GM12878 (cell line): ENCODE data around the gene PIAS1. TPM values are rescaled to one million over a fixed set of nuclear protein-coding genes. Genes with fewer than 3 reads are reported as not detected.

Experiments used
- ATAC-seq: fragments of 200-7000 bp; cut with Tn5 transposase; 3 replicates; pipeline ENCODE4 v1.9.1; 2020; ENCODE audit warnings: mild to moderate bottlenecking, moderate library complexity
- BruUV-seq: library from RNA; stranded (reverse); fragments of 400-500 nt; replicated peaks from 2 replicates; lab custom pipeline; 2021; lab: Mats Ljungman, UMichigan
- CTCF ChIA-PET: fragments of 300-600 bp; sonication (Branson Sonifier 250); formaldehyde crosslinking; extraction: SDS; loops from one replicate; lab custom pipeline; 2021; ENCODE audit warnings: inconsistent platforms; lab: Yijun Ruan, JAX
- POLR2A ChIA-PET: fragments of 350-600 bp; formaldehyde crosslinking; extraction: SDS; loops from one replicate; lab custom pipeline; 2021; ENCODE audit warnings: inconsistent platforms; lab: Charles Lee
- RAD21 ChIA-PET: fragments of 300-600 bp; sonication (Branson Sonifier 250); formaldehyde crosslinking; loops from one replicate; lab custom pipeline; 2023; ENCODE audit warnings: antibody characterized with exemption; ENCODE audit not compliant: unreplicated experiment; lab: Charles Lee
- SMC1A ChIA-PET: fragments of 300-600 bp; sonication (Branson Sonifier 250); formaldehyde crosslinking; loops from one replicate; lab custom pipeline; 2023; ENCODE audit not compliant: unreplicated experiment, uncharacterized antibody; lab: Charles Lee
- DNase-seq: peaks from one replicate; pipeline ENCODE4 v3.0.0-alpha.2; 2011; ENCODE audit warnings: low read depth, low spot score
- FAIRE-seq: peaks from 3 replicates; lab custom pipeline; 2011; peaks lifted over from hg19 to GRCh38; lab: Jason Lieb, UNC
- H2AFZ ChIP-seq: 2 replicates; pipeline ENCODE4 v1.6.0; 2011; ENCODE audit warnings: low read depth, low read length, control low read depth; ENCODE audit not compliant: control insufficient read depth
- H3K27ac ChIP-seq: 2 replicates; pipeline ENCODE4 v1.5.1; 2011; ENCODE audit warnings: control low read depth; ENCODE audit not compliant: control insufficient read depth, insufficient read depth
- H3K27me3 ChIP-seq, 2 experiments: replicated peaks in 1 of 2; 2 replicates each; pipeline versions ENCODE4 v1.6.0 to v1.6.1; 2011; ENCODE audit warnings: low read length in 1 of 2; ENCODE audit not compliant: control insufficient read depth in 2 of 2, insufficient read depth in 2 of 2
- H3K36me3 ChIP-seq, 2 experiments: 2 replicates each; pipeline ENCODE4 v1.5.1; 2011; ENCODE audit warnings: low read length in 1 of 2; ENCODE audit not compliant: control insufficient read depth in 2 of 2, insufficient read depth in 2 of 2
- H3K4me1 ChIP-seq: 2 replicates; pipeline ENCODE4 v1.6.1; 2011; ENCODE audit warnings: mild to moderate bottlenecking, low read length, moderate library complexity, mixed read lengths; ENCODE audit not compliant: control insufficient read depth, insufficient read depth
- H3K4me2 ChIP-seq: 2 replicates; pipeline ENCODE4 v1.6.0; 2011; ENCODE audit warnings: control low read depth; ENCODE audit not compliant: control insufficient read depth, insufficient read depth
- H3K4me3 ChIP-seq: fragments of 200-600 bp; sonication (generic); 2 replicates; pipeline ENCODE4 v1.5.1; 2016
- H3K79me2 ChIP-seq: 2 replicates; pipeline ENCODE4 v1.6.0; 2011; ENCODE audit warnings: low read length; ENCODE audit not compliant: control insufficient read depth, insufficient read depth
- H3K9ac ChIP-seq: 2 replicates; pipeline ENCODE4 v1.8.0; 2011; ENCODE audit warnings: low read length, control low read depth, mixed read lengths; ENCODE audit not compliant: control insufficient read depth, insufficient read depth
- H3K9me3 ChIP-seq: replicated peaks from 3 replicates; pipeline ENCODE4 v1.5.1; 2011; ENCODE audit warnings: mild to moderate bottlenecking, low read length; ENCODE audit not compliant: control insufficient read depth, insufficient read depth
- H4K20me1 ChIP-seq: 2 replicates; pipeline ENCODE4 v1.6.0; 2011; ENCODE audit not compliant: control insufficient read depth, insufficient read depth
- FOS ChIP-seq: IDR thresholded peaks from 3 replicates; pipeline ENCODE4 v1.6.1; 2011; ENCODE audit warnings: borderline replicate concordance; ENCODE audit not compliant: insufficient read length; ENCODE audit errors: extremely low read depth
- MEF2A ChIP-seq: IDR thresholded peaks from 2 replicates; pipeline ENCODE4 v1.6.1; 2011; ENCODE audit warnings: low read depth, mild to moderate bottlenecking, low read length, moderate library complexity; ENCODE audit not compliant: insufficient read depth
- MEF2B ChIP-seq: fragments of 450-650 bp; IDR thresholded peaks from 2 replicates; pipeline ENCODE4 v1.6.1; 2018; ENCODE audit warnings: mild to moderate bottlenecking, moderate library complexity; ENCODE audit not compliant: partially characterized antibody, poor library complexity, severe bottlenecking
- NFXL1 ChIP-seq: fragments of 450-650 bp; IDR thresholded peaks from 2 replicates; pipeline ENCODE4 v1.6.1; 2017; ENCODE audit warnings: antibody characterized with exemption, mild to moderate bottlenecking, borderline replicate concordance
- PAX8 ChIP-seq: fragments of 450-650 bp; IDR thresholded peaks from 2 replicates; pipeline ENCODE4 v1.6.1; 2017; ENCODE audit warnings: mild to moderate bottlenecking, moderate library complexity
- POLR2AphosphoS5 ChIP-seq: IDR thresholded peaks from 2 replicates; pipeline ENCODE4 v1.6.1; 2011; ENCODE audit warnings: mild to moderate bottlenecking, low read length, inconsistent platforms
- SP1 ChIP-seq: IDR thresholded peaks from one replicate; pipeline ENCODE4 v1.6.1; 2011; ENCODE audit warnings: low read depth, low read length
- TAF1 ChIP-seq: IDR thresholded peaks from 2 replicates; pipeline ENCODE4 v1.6.1; 2011; ENCODE audit warnings: mild to moderate bottlenecking, low read depth, low read length, borderline replicate concordance
- TARDBP ChIP-seq: IDR thresholded peaks from 2 replicates; pipeline ENCODE4 v1.6.1; 2016; ENCODE audit warnings: borderline replicate concordance
- YBX1 ChIP-seq: fragments of 450-650 bp; IDR thresholded peaks from 2 replicates; pipeline ENCODE4 v1.6.1; 2016; ENCODE audit warnings: antibody characterized with exemption
- ZNF24 ChIP-seq: fragments of 450-650 bp; IDR thresholded peaks from 2 replicates; pipeline ENCODE4 v1.6.1; 2017; ENCODE audit warnings: antibody characterized with exemption, mild to moderate bottlenecking
- WGBS: methylation state at CpG from one replicate; pipeline ENCODE4 v1.1.6; 2016; ENCODE audit warnings: low lambda C conversion rate; ENCODE audit not compliant: insufficient replicate concordance, insufficient coverage; ENCODE audit errors: missing lambda C conversion rate; 5-methylcytosine and 5-hydroxymethylcytosine counted together
- in situ Hi-C: fragments of 300-500 bp; cut with MboI; formaldehyde crosslinking; loops from 9 replicates; pipeline ENCODE4 v1.14.3; 2018; ENCODE audit warnings: mixed read lengths
- intact Hi-C: fragments of 100-400 bp; cut with micrococcal nuclease; formaldehyde crosslinking; loops from one replicate; pipeline ENCODE4 v1.14.2; 2022; ENCODE audit not compliant: unreplicated experiment
- polyA plus RNA-seq, 11 experiments: library from polyadenylated mRNA; depleted of rRNA in 4 of 11; unstranded in 6 of 11; stranded (reverse) in 5 of 11; fragments of >200 nt; fragmentation: Nextera tagmentation in 4 of 11; fragmentation: Illumina TruSeq in 1 of 11; extraction: Ambion mirVana in 4 of 11; extraction: Trizol in 1 of 11; gene quantifications; 1 replicate in 1 of 11; 2 replicates in 10 of 11; pipeline versions ENCODE4 v1.2.1 to v1.2.3, GENCODE V29; 2011 to 2016; ENCODE audit warnings: inconsistent platforms in 2 of 11, missing spikeins in 2 of 11, low read depth in 1 of 11
- total RNA-seq, 4 experiments: library from RNA; depleted of rRNA in 3 of 4; stranded (reverse); fragments of >200 nt in 3 of 4; fragmentation: Illumina TruSeq in 1 of 4; extraction: Trizol in 1 of 4; gene quantifications; 2 replicates each; pipeline versions ENCODE4 v1.2.1 to v1.2.3, GENCODE V29; 2013 to 2021
- TF ChIP-seq, protein P1 (sequence below): IDR thresholded peaks from 2 replicates; pipeline ENCODE4 v1.6.1; 2011; ENCODE audit warnings: mild to moderate bottlenecking, low read depth, low read length, moderate library complexity; ENCODE audit not compliant: insufficient replicate concordance

PIAS1 gene
- total and polyA plus RNA-seq, 10 of the 15 experiments (the other 5 are each of a cell fraction or from before 2014, with no cell fraction given), result 20.2 to 96.3 (median 37.0) TPM

GRCh38 chr15:68184616-68185480 lies 130.7 kb downstream of the PIAS1 start (continued):
- TF ChIP-seq MEF2B (no peak), MEF2A (no peak), TAF1 (no peak), POLR2AphosphoS5 (no peak)
- TF ChIP-seq, protein P1, sequence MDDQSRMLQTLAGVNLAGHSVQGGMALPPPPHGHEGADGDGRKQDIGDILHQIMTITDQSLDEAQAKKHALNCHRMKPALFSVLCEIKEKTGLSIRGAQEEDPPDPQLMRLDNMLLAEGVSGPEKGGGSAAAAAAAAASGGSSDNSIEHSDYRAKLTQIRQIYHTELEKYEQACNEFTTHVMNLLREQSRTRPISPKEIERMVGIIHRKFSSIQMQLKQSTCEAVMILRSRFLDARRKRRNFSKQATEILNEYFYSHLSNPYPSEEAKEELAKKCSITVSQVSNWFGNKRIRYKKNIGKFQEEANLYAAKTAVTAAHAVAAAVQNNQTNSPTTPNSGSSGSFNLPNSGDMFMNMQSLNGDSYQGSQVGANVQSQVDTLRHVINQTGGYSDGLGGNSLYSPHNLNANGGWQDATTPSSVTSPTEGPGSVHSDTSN, result no peak

DNA sequence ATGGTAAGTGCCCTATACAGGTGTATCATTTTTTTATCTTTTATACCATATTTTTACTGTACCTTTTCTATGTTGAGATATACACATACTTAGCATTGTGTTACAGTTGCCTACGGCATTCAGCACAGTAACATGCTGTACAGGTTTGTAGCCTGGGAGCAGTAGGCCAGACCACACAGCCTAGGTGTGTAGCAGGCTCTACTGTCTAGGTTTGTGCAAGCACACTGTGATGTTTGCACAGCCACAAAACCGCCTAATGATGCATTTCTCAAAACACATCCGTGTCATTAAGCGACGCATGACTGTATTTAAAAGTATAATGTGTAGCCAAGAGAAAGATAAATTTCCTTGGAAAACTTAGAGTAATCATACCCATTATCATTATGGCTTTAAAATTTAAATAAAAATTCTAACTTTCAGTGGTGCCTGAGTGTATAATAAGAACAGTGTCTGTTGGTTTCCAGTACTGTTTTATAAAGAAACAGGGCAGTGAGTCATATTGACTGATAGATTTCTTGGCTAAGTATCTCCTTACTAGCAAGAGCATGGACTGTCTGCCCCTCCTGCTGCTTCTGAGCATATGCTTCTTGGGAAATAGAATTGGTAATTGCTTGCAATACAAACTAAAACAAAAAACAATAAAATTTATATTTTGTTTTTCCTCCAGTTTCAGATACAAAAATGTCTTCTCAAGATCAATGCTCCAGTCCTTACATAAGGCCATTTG lies 132.7 kb downstream of the PIAS1 start:
- H2AFZ ChIP-seq, result no peak overlapping the region
- intact Hi-C loops, result no loop called here
- TF ChIP-seq ZNF24 (no peak), YBX1 (no peak), SP1 (no peak), FOS (no peak), NFXL1 (no peak), TARDBP (no peak), PAX8 (no peak)
- TF ChIP-seq, all 136 proteins: peak for 0
- 84% methylated on average over 5 of the region's 5 CpGs for WGBS
- ChIA-PET RAD21 (no interaction called here), POLR2A (no interaction called here), CTCF (no interaction called here), SMC1A (interaction anchor here (1.4 to 1.6 kb wide), 2 partner anchors 9 to 12 kb away, joined by 3 to 4 read pairs; no protein-coding TSS in a partner anchor)
- H3K9me3 ChIP-seq, result no peaks in the 10 kb centered on the region
- H3K4me3 ChIP-seq, result no peak overlapping the region
- no peak overlapping the region for H3K27ac ChIP-seq
- H3K36me3 ChIP-seq, result peaks cover 7 to 29% of the 10 kb centered on the region in 2 experiments
- H3K4me2 ChIP-seq, result no peak overlapping the region
- no peak overlapping the region for H3K9ac ChIP-seq
- ATAC-seq (no peak), FAIRE-seq (no peak), DNase-seq (no peak)
- no TSS peak for BruUV-seq
- no peaks in the 10 kb centered on the region for H3K27me3 ChIP-seq
- H4K20me1 ChIP-seq, result no peaks in the 10 kb centered on the region
- peaks cover 17% of the 10 kb centered on the region for H3K4me1 ChIP-seq
- no peaks in the 10 kb centered on the region for H3K79me2 ChIP-seq
- in situ Hi-C loops, result no loop called here
